Stimulated activated CD8-positive, alpha-beta memory T cell treated with anti-CD3 and anti-CD28 coated beads, Interleukin-7, amount 100 ng/mL, for 4 hours (primary cell): Measurements from ENCODE around the gene CRADD.
A peak's percentile ranks its signal among the peaks of the same experiment; 100 is the strongest.
"Not testable (repeated sequence)": the region's sequence is repeated elsewhere in the genome, so short reads cannot be mapped to it uniquely, and the experiment has no call there.

Source experiments
- DNase-seq, 2 donors: peaks; one replicate each; pipeline ENCODE4 v3.0.0-alpha.2; 2020; ENCODE audit warnings: low read depth in 2 of 2

Gene CRADD

GRCh38 chr12:93677195-93678064, at the start of gene CRADD:
Gene CRADD (plus strand): TSS chr12:93677375.
- peak; percentile 79 to 86 for DNase-seq

GRCh38 chr12:93632383-93632782, 44.8 kb upstream of the CRADD start:
- no peak for DNase-seq

- DNase-seq, result no peak
These were observed 42.8 kb upstream of the CRADD start for GRCh38 chr12:93634416-93634815.

GRCh38 chr12:93636708-93637107, 40.5 kb upstream of the CRADD start:
- DNase-seq, result no peak

- DNase-seq, result no peak
These were observed 39.1 kb upstream of the CRADD start for GRCh38 chr12:93638095-93638494.

- no peak for DNase-seq
These were observed 38.2 kb upstream of the CRADD start for GRCh38 chr12:93638954-93639353.

GRCh38 chr12:93639406-93639805, 37.8 kb upstream of the CRADD start:
- no peak for DNase-seq

- DNase-seq, result not testable (repeated sequence)
These were observed 35.8 kb upstream of the CRADD start for GRCh38 chr12:93641380-93641779.

- DNase-seq, result no peak
These were observed 34.4 kb upstream of the CRADD start for GRCh38 chr12:93642751-93643150.

- DNase-seq, result no peak
These were observed 31.5 kb upstream of the CRADD start for GRCh38 chr12:93645702-93646101.

- no peak for DNase-seq
These were observed 26.5 kb upstream of the CRADD start for GRCh38 chr12:93650626-93651025.

- DNase-seq, result no peak
These were observed 24.1 kb upstream of the CRADD start for GRCh38 chr12:93653079-93653478.

- no peak for DNase-seq
These were observed 23.5 kb upstream of the CRADD start for GRCh38 chr12:93653712-93654111.

- DNase-seq, result no peak
These were observed 22.8 kb upstream of the CRADD start for GRCh38 chr12:93654421-93654820.

GRCh38 chr12:93657071-93657470, 20.1 kb upstream of the CRADD start:
- no peak for DNase-seq

- no peak for DNase-seq
These were observed 16.2 kb upstream of the CRADD start for GRCh38 chr12:93661021-93661420.

GRCh38 chr12:93663006-93663728, 14.0 kb upstream of the CRADD start:
- no peak for DNase-seq

GRCh38 chr12:93663729-93664084, 13.5 kb upstream of the CRADD start:
- no peak for DNase-seq

GRCh38 chr12:93664573-93665138, 12.5 kb upstream of the CRADD start:
- no peak for DNase-seq

GRCh38 chr12:93667672-93668071, 9.5 kb upstream of the CRADD start:
- no peak for DNase-seq

- DNase-seq, result no peak
These were observed 8.2 kb upstream of the CRADD start for GRCh38 chr12:93668919-93669418.

GRCh38 chr12:93669452-93669851, 7.7 kb upstream of the CRADD start:
- DNase-seq, result no peak

- DNase-seq, result no peak
These were observed 7.1 kb upstream of the CRADD start for GRCh38 chr12:93670104-93670503.
